WTC11 (cell line): Measurements from ENCODE around the gene LRIG1. TPM values are rescaled to one million over a fixed set of nuclear protein-coding genes. Genes with fewer than 3 reads are reported as not detected.

Experiments used
- ATAC-seq: fragments of 200-7000 bp; cut with Tn5 transposase; 2 replicates; pipeline ENCODE4 v1.10.0; 2021; ENCODE audit warnings: mild to moderate bottlenecking, moderate library complexity
- CTCF ChIA-PET: fragments of 300-600 bp; sonication (Branson Sonifier 250); formaldehyde crosslinking; loops from one replicate; lab custom pipeline; 2021; ENCODE audit warnings: antibody characterized with exemption; lab: Charles Lee
- POLR2A ChIA-PET: fragments of 350-600 bp; sonication (Branson Sonifier 250); formaldehyde crosslinking; loops from one replicate; lab custom pipeline; 2021; ENCODE audit warnings: antibody characterized with exemption; lab: Charles Lee
- DNase-seq: peaks from one replicate; pipeline ENCODE4 v3.0.0; 2021; ENCODE audit warnings: low spot score
- H3K27ac Mint-ChIP-seq: 2 replicates; pipeline ENCODE4 v1.8.0; 2021; ENCODE audit warnings: mixed read lengths
- H3K27me3 Mint-ChIP-seq: 2 replicates; pipeline ENCODE4 v1.8.0; 2021; ENCODE audit warnings: low read depth, mild to moderate bottlenecking, moderate library complexity, mixed read lengths
- H3K36me3 Mint-ChIP-seq: 2 replicates; pipeline ENCODE4 v1.8.0; 2021; ENCODE audit warnings: mixed read lengths
- H3K4me1 Mint-ChIP-seq: 2 replicates; pipeline ENCODE4 v1.8.0; 2022; ENCODE audit warnings: mixed read lengths
- H3K4me3 Mint-ChIP-seq: 2 replicates; pipeline ENCODE4 v1.8.0; 2021; ENCODE audit warnings: mild to moderate bottlenecking, moderate library complexity, mixed read lengths
- H3K9me3 Mint-ChIP-seq: 2 replicates; pipeline ENCODE4 v1.8.0; 2021; ENCODE audit warnings: mixed read lengths
- CREB1 ChIP-seq: sonication (generic); formaldehyde crosslinking; IDR thresholded peaks from 2 replicates; pipeline ENCODE4 v1.8.0; 2023; ENCODE audit warnings: mild to moderate bottlenecking, missing genetic modification reagents
- E2F1 ChIP-seq: sonication (generic); formaldehyde crosslinking; IDR thresholded peaks from 2 replicates; pipeline ENCODE4 v1.8.0; 2022; ENCODE audit warnings: mild to moderate bottlenecking, missing genetic modification reagents
- ESRRA ChIP-seq: sonication (generic); formaldehyde crosslinking; IDR thresholded peaks from 2 replicates; pipeline ENCODE4 v1.8.1; 2022; ENCODE audit warnings: mild to moderate bottlenecking, missing genetic modification reagents, borderline replicate concordance
- HMGXB4 ChIP-seq: sonication (generic); formaldehyde crosslinking; IDR thresholded peaks from 2 replicates; pipeline ENCODE4 v1.8.1; 2023; ENCODE audit warnings: mild to moderate bottlenecking, moderate library complexity, missing genetic modification reagents
- IRF1 ChIP-seq: sonication (generic); formaldehyde crosslinking; IDR thresholded peaks from 2 replicates; pipeline ENCODE4 v1.8.0; 2023; ENCODE audit warnings: missing genetic modification reagents
- JUN ChIP-seq: sonication (generic); formaldehyde crosslinking; IDR thresholded peaks from 2 replicates; pipeline ENCODE4 v1.8.0; 2023; ENCODE audit warnings: mild to moderate bottlenecking, missing genetic modification reagents
- MLX ChIP-seq: sonication (generic); formaldehyde crosslinking; IDR thresholded peaks from 2 replicates; pipeline ENCODE4 v1.8.1; 2023; ENCODE audit warnings: mild to moderate bottlenecking, missing genetic modification reagents, moderate library complexity
- PREB ChIP-seq: sonication (generic); formaldehyde crosslinking; IDR thresholded peaks from 2 replicates; pipeline ENCODE4 v1.8.1; 2022; ENCODE audit warnings: mild to moderate bottlenecking, missing genetic modification reagents, moderate library complexity, borderline replicate concordance
- USF1 ChIP-seq: sonication (generic); formaldehyde crosslinking; IDR thresholded peaks from 2 replicates; pipeline ENCODE4 v1.8.0; 2022; ENCODE audit warnings: mild to moderate bottlenecking, missing genetic modification reagents
- USF2 ChIP-seq: sonication (generic); formaldehyde crosslinking; IDR thresholded peaks from 2 replicates; pipeline ENCODE4 v1.8.1; 2023; ENCODE audit warnings: mild to moderate bottlenecking, missing genetic modification reagents, moderate library complexity
- ZBTB21 ChIP-seq: sonication (generic); formaldehyde crosslinking; IDR thresholded peaks from 2 replicates; pipeline ENCODE4 v1.8.1; 2023; ENCODE audit warnings: mild to moderate bottlenecking, missing genetic modification reagents, borderline replicate concordance
- ZMAT4 ChIP-seq: fragments of 250-450 bp; sonication (Bioruptor Pico); IDR thresholded peaks from 2 replicates; pipeline ENCODE4 v1.9.0; 2021; ENCODE audit warnings: mild to moderate bottlenecking
- ZNF121 ChIP-seq: sonication (generic); formaldehyde crosslinking; IDR thresholded peaks from 2 replicates; pipeline ENCODE4 v1.8.0; 2023; ENCODE audit warnings: missing genetic modification reagents
- ZNF219 ChIP-seq: sonication (generic); formaldehyde crosslinking; IDR thresholded peaks from 2 replicates; pipeline ENCODE4 v1.8.0; 2023; ENCODE audit warnings: missing genetic modification reagents, mild to moderate bottlenecking, borderline replicate concordance
- ZNF396 ChIP-seq: fragments of 250-450 bp; sonication (Bioruptor Pico); IDR thresholded peaks from 2 replicates; pipeline ENCODE4 v1.8.0; 2021; ENCODE audit warnings: mild to moderate bottlenecking, moderate library complexity, borderline replicate concordance
- ZNF416 ChIP-seq: fragments of 250-450 bp; sonication (Bioruptor Pico); IDR thresholded peaks from 2 replicates; pipeline ENCODE4 v1.9.0; 2021; ENCODE audit warnings: mild to moderate bottlenecking, inconsistent platforms
- ZNF425 ChIP-seq: fragments of 250-450 bp; sonication (Bioruptor Pico); conservative IDR thresholded peaks from 2 replicates; pipeline ENCODE4 v1.9.0; 2021; ENCODE audit warnings: mild to moderate bottlenecking
- ZNF512 ChIP-seq: sonication (generic); formaldehyde crosslinking; IDR thresholded peaks from 2 replicates; pipeline ENCODE4 v1.8.1; 2022; ENCODE audit warnings: missing genetic modification reagents, borderline replicate concordance
- ZNF532 ChIP-seq: fragments of 250-450 bp; sonication (Bioruptor Pico); IDR thresholded peaks from 2 replicates; pipeline ENCODE4 v1.9.0; 2021; ENCODE audit warnings: mild to moderate bottlenecking, borderline replicate concordance
- total RNA-seq: library from RNA; stranded (reverse); gene quantifications from 3 replicates; pipeline ENCODE4 v1.2.3, GENCODE V29; 2021

The LRIG1 gene
- total RNA-seq, 1 experiment from 2014 or later = 105 TPM

GRCh38 chr3:66411474-66411873 is 89.3 kb downstream of the LRIG1 start:
- Mint-ChIP-seq H3K27me3 (no peaks in the 10 kb centered on the region), H3K36me3 (peaks cover 91% of the 10 kb centered on the region), H3K27ac (peak overlapping the region; percentile 39; the same call in 1 of the 2 replicates), H3K4me1 (peaks cover 45% of the 10 kb centered on the region), H3K4me3 (no peak overlapping the region), H3K9me3 (no peaks in the 10 kb centered on the region)
- no peak for ATAC-seq
- ChIA-PET CTCF (interaction anchor here (1.5 to 2.7 kb wide), 2 partner anchors 33 to 411 kb away, joined by 4 to 9 read pairs; no protein-coding TSS in a partner anchor), POLR2A (no interaction called here)
- no peak for DNase-seq
- TF ChIP-seq ZNF396 (CRISPR knock-in tag) = no peak
- no peak for TF ChIP-seq ZNF416 (CRISPR knock-in tag)
- no peak for TF ChIP-seq ESRRA (CRISPR knock-in tag)
- no peak for TF ChIP-seq ZBTB21
- no peak for TF ChIP-seq ZNF532 (CRISPR knock-in tag)
- no peak for TF ChIP-seq E2F1
- no peak for TF ChIP-seq CREB1 (CRISPR knock-in tag)
- TF ChIP-seq IRF1 = no peak
- no peak for TF ChIP-seq ZNF121 (CRISPR knock-in tag)
- no peak for TF ChIP-seq ZNF219
- TF ChIP-seq ZMAT4 (CRISPR knock-in tag) = no peak
- TF ChIP-seq USF2 (CRISPR knock-in tag) = no peak
- TF ChIP-seq ZNF425 (CRISPR knock-in tag) = no peak
- no peak for TF ChIP-seq USF1 (CRISPR knock-in tag)
- no peak for TF ChIP-seq MLX (CRISPR knock-in tag)
- no peak for TF ChIP-seq HMGXB4 (CRISPR knock-in tag)
- TF ChIP-seq JUN (CRISPR knock-in tag) = no peak
- no peak for TF ChIP-seq ZNF512 (CRISPR knock-in tag)
- no peak for TF ChIP-seq PREB (CRISPR knock-in tag)
